Dedifferentiated amniotic fluid mesenchymal stem cell (primary cell): ENCODE data around the gene C16orf95.

ENCODE experiments used
- DNase-seq: peaks from one replicate; pipeline ENCODE4 v3.0.0-alpha.2; 2016; ENCODE audit errors: extremely low spot score

The C16orf95 gene

DNA sequence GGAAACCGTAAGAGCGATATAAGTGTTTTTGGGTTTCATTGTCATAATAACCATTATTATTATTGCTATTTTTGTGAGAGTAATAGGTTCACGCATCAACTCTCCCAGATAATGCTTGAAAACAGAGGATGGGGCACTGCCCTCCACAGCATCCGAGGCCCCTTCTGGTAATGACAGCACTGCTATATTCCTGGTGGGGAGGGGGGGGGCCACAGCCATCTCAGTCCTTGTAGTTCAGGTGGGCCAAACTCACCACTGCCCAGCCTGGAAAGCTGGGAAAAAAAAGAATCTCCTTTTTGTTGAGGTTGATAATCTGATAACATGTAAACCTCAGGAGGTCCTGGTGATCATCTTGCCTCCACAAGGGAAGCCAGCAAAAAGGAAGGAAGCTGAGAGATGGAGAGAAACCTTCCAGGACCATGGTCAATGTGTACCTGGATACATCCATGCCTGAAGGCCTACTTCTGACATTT, 706 bp downstream of the C16orf95 start:
- no peak for DNase-seq

DNA sequence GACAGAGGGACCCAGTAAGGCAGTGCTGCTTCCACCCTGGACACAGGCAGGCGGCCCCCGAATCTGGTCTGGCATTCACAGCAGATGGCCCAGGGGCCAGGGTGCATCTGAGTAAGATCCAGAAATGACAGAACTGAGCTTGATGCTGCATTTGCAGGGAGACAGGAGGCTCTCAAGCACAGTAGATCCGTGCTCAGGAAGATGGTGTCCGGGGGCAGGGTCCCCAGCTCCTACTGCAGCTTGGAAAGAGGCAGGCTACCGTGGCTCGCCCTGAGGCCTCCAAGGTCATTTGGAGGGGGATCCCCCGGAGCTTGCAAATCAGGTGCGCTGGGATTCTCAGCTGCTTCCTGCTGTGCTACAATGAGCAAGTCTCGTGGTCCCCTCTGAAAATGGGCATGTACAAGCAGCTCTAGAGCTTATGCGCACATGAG, 2.2 kb downstream of the C16orf95 start:
- DNase-seq: no peak

- no peak for DNase-seq
Measured at GRCh38 chr16:87312008-87312407, 5.2 kb downstream of the C16orf95 start.

- no peak for DNase-seq
Measured at GRCh38 chr16:87311387-87311786, 5.8 kb downstream of the C16orf95 start.

GRCh38 chr16:87310610-87311009, 6.6 kb downstream of the C16orf95 start:
- DNase-seq: no peak

GRCh38 chr16:87309620-87310525, 7.3 kb downstream of the C16orf95 start:
- DNase-seq: no peak

DNA sequence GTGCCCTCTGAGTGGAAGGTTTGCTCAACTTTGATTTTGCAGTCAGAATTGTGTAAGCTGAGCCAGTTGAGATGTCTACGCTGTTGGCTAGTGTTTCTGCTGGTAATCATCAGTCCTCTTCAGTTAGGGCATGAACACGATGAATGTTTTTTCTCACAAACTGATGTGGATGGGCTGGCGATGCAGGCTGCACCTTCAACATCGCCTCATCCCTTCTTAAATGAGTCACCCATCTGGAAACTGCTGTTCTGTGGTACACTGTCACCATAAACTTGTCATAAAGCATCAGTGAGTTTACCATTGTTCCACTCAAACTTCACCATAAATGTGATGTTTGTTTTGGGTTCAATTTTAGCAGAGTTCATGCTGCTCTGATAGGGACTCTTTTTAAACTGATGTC, 8.4 kb downstream of the C16orf95 start:
- no peak for DNase-seq

- DNase-seq: no peak
Measured at GRCh38 chr16:87306516-87306915, 10.7 kb downstream of the C16orf95 start.

GRCh38 chr16:87305505-87306391, 11.4 kb downstream of the C16orf95 start:
- DNase-seq: peak; percentile 38

DNA sequence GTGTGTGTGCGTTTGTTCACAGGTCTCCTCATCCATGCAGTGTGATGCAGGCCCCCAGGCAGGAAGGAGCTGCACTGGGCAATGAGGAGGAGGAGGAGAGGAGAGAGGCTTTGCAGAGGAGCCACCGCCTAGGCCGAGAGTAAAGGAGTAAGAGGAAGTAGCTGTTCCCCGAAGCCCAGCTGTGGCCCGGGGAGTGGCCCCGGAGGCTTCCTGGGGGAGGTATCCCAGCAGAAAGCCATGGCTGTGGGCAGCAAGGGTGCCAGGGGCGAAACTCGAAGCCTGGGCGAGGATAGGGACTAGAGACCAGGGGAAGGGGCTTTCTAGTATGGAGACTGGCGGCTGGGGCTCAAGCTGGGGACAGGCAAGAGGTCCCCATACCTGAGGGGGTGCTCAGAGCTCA, 12.2 kb downstream of the C16orf95 start:
- DNase-seq: no peak

GRCh38 chr16:87303962-87304521, 13.2 kb downstream of the C16orf95 start:
- no peak for DNase-seq

- no peak for DNase-seq
Measured at GRCh38 chr16:87303431-87303930, 13.7 kb downstream of the C16orf95 start.

DNA sequence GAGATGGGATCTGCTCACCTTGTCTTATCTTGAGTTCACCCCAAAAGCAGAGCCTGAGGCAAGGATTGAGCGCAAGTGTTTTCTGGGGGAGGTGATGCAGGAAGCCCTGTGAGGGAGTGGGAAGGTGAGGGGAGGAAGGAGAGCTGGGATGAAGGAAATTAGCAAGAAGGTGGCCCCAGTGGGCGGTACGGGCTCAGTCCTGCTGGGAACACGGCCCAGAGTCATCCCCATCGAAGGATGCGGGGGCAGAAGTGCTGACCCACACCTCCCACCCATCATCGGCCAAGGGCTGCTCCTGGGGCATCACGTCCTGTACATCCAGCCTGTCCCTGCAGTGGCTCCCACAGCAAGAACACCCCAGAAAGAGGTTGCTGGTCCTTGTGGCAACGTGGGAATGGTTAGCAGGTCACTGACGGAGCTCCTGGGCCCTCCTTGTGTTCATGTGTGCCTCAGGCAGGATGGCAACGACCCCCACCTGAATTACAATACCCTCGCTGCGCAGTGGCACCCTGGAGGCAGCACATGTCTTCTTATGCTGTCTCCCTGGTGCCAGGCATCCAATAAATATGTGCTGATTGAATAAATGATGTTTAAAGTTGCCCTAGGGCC, 18.2 kb downstream of the C16orf95 start:
- no peak for DNase-seq

DNA sequence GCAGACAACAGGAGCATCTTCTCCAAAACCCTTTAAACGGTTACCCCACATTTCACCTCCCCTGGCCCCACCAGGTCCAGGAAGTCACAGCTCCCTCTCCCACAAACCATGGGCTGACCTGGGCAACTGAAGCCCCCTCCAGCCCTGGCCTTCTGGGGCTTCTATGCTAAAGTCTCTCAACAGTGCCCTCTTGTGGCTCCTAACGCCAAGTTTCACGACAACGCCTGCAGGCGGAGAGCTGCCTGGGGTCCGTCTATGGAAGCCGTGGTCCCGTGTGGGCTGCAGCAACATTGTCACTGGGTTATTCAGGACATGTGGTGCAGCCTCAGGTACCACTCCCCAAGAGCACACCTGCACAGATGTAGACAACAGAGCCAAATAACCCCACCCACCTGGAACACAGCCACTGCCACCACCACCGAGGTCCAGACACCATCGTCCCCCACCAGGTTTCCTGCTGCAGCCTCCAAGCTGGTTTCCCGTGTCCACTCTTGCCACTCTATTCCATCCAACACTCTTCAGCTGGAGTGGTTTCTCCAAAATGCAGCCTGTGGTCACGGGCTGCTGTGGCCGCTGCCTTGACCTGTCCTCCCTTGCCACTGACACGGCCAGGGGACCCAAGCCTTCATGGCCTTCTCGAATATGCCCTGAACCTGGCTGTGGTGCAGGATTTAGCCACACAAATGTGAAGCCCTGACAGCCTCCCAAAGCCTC, 19.1 kb downstream of the C16orf95 start:
- no peak for DNase-seq

GRCh38 chr16:87297407-87297806, 19.8 kb downstream of the C16orf95 start:
- no peak for DNase-seq

GRCh38 chr16:87295661-87296531, 21.3 kb downstream of the C16orf95 start:
- no peak for DNase-seq

DNA sequence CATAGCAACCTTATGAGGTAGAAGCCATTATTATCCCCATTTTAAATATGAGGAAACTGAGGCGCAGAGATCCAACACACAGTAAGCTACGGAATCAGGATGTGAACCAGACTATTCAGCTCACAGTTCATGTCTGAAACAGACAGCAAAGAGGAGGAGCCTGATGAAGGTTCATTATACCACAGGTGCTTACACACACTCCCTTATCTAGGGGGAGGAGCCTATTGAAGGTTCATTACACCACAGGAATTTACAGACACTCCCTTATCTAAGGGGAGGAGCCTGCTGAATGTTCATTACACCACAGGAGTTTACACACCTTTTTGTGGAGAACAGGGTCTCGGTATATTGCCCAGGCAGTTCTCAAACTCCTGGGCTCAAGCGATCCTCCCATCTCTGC, 21.9 kb downstream of the C16orf95 start:
- no peak for DNase-seq

GRCh38 chr16:87293990-87294389, 23.2 kb downstream of the C16orf95 start:
- no peak for DNase-seq

DNA sequence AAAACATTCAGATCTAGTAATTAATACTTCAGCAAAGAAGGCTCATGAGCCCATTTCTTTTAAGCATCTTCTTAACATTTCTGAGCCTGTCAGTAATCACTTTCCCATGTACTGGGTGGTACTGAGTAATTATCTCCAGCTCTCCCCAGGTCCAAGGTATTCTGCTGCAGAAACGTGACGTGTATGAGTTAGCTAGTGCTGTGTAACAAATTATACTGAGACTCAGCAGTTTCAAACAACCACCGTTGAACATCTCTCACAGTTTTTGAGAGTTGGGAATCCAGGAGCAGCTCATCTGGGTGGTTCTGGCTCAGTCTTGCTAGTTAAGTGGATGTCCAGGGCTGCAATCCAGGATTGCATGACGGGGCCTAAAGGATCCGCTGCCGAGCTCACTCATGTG, 25.2 kb downstream of the C16orf95 start:
- DNase-seq: no peak
